ENCODE data around the gene MLYCD.

DNA sequence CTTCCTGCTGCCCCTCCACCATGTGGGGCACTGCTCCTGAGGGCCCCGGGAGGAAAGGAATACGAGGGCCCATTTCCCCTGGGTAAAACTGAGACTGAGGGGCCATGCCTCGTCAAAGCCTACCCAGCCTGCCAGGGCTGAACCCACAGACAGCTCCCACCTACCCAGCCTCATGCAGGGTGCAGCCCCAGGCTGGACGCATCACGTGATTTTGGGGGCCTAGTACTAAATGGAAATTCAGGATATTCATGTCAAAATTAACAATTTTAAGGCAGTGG lies 50.7 kb downstream of the MLYCD start:
- no peak for TF ChIP-seq EZH2 (IDR thresholded peaks at IDR 0.05; ENCODE audit: borderline replicate concordance, low read length)
- TF ChIP-seq, protein P1, sequence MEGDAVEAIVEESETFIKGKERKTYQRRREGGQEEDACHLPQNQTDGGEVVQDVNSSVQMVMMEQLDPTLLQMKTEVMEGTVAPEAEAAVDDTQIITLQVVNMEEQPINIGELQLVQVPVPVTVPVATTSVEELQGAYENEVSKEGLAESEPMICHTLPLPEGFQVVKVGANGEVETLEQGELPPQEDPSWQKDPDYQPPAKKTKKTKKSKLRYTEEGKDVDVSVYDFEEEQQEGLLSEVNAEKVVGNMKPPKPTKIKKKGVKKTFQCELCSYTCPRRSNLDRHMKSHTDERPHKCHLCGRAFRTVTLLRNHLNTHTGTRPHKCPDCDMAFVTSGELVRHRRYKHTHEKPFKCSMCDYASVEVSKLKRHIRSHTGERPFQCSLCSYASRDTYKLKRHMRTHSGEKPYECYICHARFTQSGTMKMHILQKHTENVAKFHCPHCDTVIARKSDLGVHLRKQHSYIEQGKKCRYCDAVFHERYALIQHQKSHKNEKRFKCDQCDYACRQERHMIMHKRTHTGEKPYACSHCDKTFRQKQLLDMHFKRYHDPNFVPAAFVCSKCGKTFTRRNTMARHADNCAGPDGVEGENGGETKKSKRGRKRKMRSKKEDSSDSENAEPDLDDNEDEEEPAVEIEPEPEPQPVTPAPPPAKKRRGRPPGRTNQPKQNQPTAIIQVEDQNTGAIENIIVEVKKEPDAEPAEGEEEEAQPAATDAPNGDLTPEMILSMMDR (IDR thresholded peaks at IDR 0.05; ENCODE audit: low read length), result no peak
